ENCODE results near the gene GGCX.

DNA sequence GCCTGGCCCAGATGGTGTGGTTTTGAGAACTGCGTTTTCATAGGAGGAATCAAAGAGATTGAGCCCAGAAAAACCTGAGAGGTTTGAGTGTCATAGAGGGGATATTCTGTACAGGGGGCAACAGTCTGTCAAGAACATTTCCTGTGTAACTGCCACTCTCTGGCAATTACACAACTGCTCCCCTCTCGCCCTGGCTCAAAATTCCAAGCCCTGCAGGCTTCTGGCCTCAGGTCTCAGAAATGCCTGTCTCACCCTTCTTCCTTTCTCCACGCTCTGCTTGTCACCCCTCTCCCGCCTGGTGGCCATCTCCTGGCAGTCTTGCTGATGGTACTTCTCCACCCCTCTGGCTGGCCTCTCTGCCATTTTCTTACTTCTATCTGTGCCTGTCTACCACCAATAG lies 26.9 kb upstream of the GGCX start:
- TF ChIP-seq KAT2B (IDR thresholded peaks at IDR 0.05; ENCODE audit: low read depth, low read length) (no peak), ZNF644 (tag; IDR thresholded peaks at IDR 0.05; ENCODE audit: low read depth) (no peak), ELF1 (tag; IDR thresholded peaks at IDR 0.05) (no peak), SNIP1 (IDR thresholded peaks at IDR 0.05; ENCODE audit: low read depth) (no peak), ZNF668 (CRISPR knock-in tag; IDR thresholded peaks at IDR 0.05) (no peak), FOXA1 (IDR thresholded peaks at IDR 0.05; ENCODE audit: borderline replicate concordance) (no peak)
- TF ChIP-seq, protein P1, sequence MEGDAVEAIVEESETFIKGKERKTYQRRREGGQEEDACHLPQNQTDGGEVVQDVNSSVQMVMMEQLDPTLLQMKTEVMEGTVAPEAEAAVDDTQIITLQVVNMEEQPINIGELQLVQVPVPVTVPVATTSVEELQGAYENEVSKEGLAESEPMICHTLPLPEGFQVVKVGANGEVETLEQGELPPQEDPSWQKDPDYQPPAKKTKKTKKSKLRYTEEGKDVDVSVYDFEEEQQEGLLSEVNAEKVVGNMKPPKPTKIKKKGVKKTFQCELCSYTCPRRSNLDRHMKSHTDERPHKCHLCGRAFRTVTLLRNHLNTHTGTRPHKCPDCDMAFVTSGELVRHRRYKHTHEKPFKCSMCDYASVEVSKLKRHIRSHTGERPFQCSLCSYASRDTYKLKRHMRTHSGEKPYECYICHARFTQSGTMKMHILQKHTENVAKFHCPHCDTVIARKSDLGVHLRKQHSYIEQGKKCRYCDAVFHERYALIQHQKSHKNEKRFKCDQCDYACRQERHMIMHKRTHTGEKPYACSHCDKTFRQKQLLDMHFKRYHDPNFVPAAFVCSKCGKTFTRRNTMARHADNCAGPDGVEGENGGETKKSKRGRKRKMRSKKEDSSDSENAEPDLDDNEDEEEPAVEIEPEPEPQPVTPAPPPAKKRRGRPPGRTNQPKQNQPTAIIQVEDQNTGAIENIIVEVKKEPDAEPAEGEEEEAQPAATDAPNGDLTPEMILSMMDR (IDR thresholded peaks at IDR 0.05 in 2 of 3, conservative IDR thresholded peaks at IDR 0.05 in 1 of 3; ENCODE audit: insufficient read depth in 2 of 3, low read depth in 1 of 3, low read length in 3 of 3): no peak
- TF ChIP-seq, protein P2, sequence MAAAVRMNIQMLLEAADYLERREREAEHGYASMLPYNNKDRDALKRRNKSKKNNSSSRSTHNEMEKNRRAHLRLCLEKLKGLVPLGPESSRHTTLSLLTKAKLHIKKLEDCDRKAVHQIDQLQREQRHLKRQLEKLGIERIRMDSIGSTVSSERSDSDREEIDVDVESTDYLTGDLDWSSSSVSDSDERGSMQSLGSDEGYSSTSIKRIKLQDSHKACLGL (CRISPR knock-in tag; IDR thresholded peaks at IDR 0.05; ENCODE audit: borderline replicate concordance, poor library complexity, severe bottlenecking): no peak

All from K562 (cell line).